Right lobe of liver (tissue), 6 donors: ENCODE results near the gene TBC1D1. TPM values are rescaled to one million over a fixed set of nuclear protein-coding genes. Genes with fewer than 3 reads are reported as not detected.

ENCODE experiments used
- ATAC-seq, 4 donors: fragments of 200-7000 bp; cut with Tn5 transposase; one replicate each; pipeline ENCODE4 v1.9.1; 2020; ENCODE audit warnings: mild to moderate bottlenecking in 4 of 4, moderate library complexity in 4 of 4
- DNase-seq, 3 donors: peaks; one replicate each; pipeline ENCODE4 v3.0.0-alpha.2; 2020
- H3K27ac ChIP-seq, 3 donors: fragments of 200-600 bp; one replicate each; pipeline ENCODE4 v1.8.0; 2022
- H3K27me3 ChIP-seq, 2 donors: fragments of 200-600 bp; one replicate each; pipeline ENCODE4 v1.8.0; 2022
- H3K36me3 ChIP-seq, 4 donors: fragments of 200-600 bp; sonication (generic) in 1 of 4; one replicate each; pipeline versions ENCODE4 v1.5.1 to v1.8.0; 2017 to 2022; ENCODE audit warnings: control low read depth in 1 of 4
- H3K4me1 ChIP-seq, 4 donors: fragments of 200-600 bp; sonication (generic) in 1 of 4; one replicate each; pipeline versions ENCODE4 v1.5.1 to v1.8.0; 2017 to 2022; ENCODE audit warnings: control low read depth in 1 of 4
- H3K4me3 ChIP-seq, 3 donors: fragments of 200-600 bp; one replicate each; pipeline ENCODE4 v1.8.0; 2022
- H3K9me3 ChIP-seq, 4 donors: fragments of 200-600 bp; sonication (generic) in 1 of 4; one replicate each; pipeline versions ENCODE4 v1.5.1 to v1.8.0; 2017 to 2022; ENCODE audit warnings: control low read depth in 1 of 4
- CTCF ChIP-seq, 4 donors: fragments of 200-600 bp in 3 of 4; fragments of 450-650 bp in 1 of 4; IDR thresholded peaks; one replicate each; pipeline versions ENCODE4 v1.5.1 to v1.8.0; 2016 to 2022; ENCODE audit warnings: antibody characterized with exemption in 4 of 4, mild to moderate bottlenecking in 2 of 4
- POLR2A ChIP-seq: fragments of 450-650 bp; IDR thresholded peaks from one replicate; pipeline ENCODE4 v1.6.1; 2017; ENCODE audit warnings: antibody characterized with exemption, mild to moderate bottlenecking
- WGBS: methylation state at CpG from one replicate; pipeline ENCODE4 v1.1.6; 2018; ENCODE audit warnings: low coverage, low lambda C conversion rate; ENCODE audit not compliant: insufficient coverage; ENCODE audit errors: missing lambda C conversion rate; 5-methylcytosine and 5-hydroxymethylcytosine counted together
- intact Hi-C, 2 donors: fragments of 100-400 bp; cut with DNase I; formaldehyde crosslinking; loops; one replicate each; pipeline versions ENCODE4 v1.11.2 to v1.14.1; 2022
- total RNA-seq, 6 experiments: library from RNA; depleted of rRNA in 2 of 6; stranded (reverse); fragments of >200 nt in 2 of 6; fragmentation: NEBNext Ultra II Directional in 3 of 6; extraction: Animal tissue kit (Norgen Biotek cat#: 25700) in 3 of 6; gene quantifications; one replicate each; pipeline versions ENCODE4 v1.1.0 to v1.2.4, GENCODE V29; 2016 to 2023
- donor health status: DM: no; HTN: yes; CAD: no.
- donor health status: DM: no; HTN: no; CAD: no.
- donor health status: DM: no; HTN: no; CAD: no.
- donor health status: DM: no; HTN: yes; CAD: no.
- donor health status: DM: no; HTN: yes; CAD: no.

TBC1D1 gene
- total RNA-seq, 6 experiments from 2014 or later: 21.2 to 67.5 (median 35.8) TPM

- DNase-seq (no peak), ATAC-seq (peak; percentile 3 to 18 (median 11))
- Histone ChIP-seq H3K4me1 (no peaks in the 10 kb centered on the region), H3K27me3 (no peaks in the 10 kb centered on the region), H3K4me3 (no peak overlapping the region), H3K9me3 (no peaks in the 10 kb centered on the region), H3K27ac (peak overlapping the region in 2 of 3 donors; percentile 34 to 59), H3K36me3 (peaks cover 0 to 18% (median 3%) of the 10 kb centered on the region in 4 donors)
- no CpG with 5 or more reads among the region's 8 CpGs for WGBS
- TF ChIP-seq CTCF (IDR thresholded peaks at IDR 0.05): no peak
- TF ChIP-seq POLR2A: no peak
- intact Hi-C loops: loop anchor here in 1 of 2 donors (10.0 kb wide), 1 partner anchor 679 kb away; no protein-coding TSS in a partner anchor
Measured at GRCh38 chr4:38055566-38055965, 164.7 kb downstream of the TBC1D1 start.

GRCh38 chr4:38056011-38056685 is 165.3 kb downstream of the TBC1D1 start:
- Histone ChIP-seq H3K27ac (peak overlapping the region in 2 of 3 donors; percentile 34 to 59), H3K4me1 (no peaks in the 10 kb centered on the region), H3K4me3 (no peak overlapping the region), H3K36me3 (peaks cover 0 to 18% (median 3%) of the 10 kb centered on the region in 4 donors), H3K9me3 (no peaks in the 10 kb centered on the region), H3K27me3 (no peaks in the 10 kb centered on the region)
- intact Hi-C loops: loop anchor here in 1 of 2 donors (10.0 kb wide), 1 partner anchor 679 kb away; no protein-coding TSS in a partner anchor
- 60% methylated on average over 7 of the region's 10 CpGs for WGBS
- DNase-seq (peak in 1 of 3 donors; percentile 43), ATAC-seq (peak; percentile 70 to 87 (median 76))
- no peak for TF ChIP-seq POLR2A
- no peak for TF ChIP-seq CTCF (IDR thresholded peaks at IDR 0.05)

- Histone ChIP-seq H3K27me3 (no peaks in the 10 kb centered on the region), H3K9me3 (no peaks in the 10 kb centered on the region), H3K27ac (no peak overlapping the region), H3K36me3 (peaks cover 0 to 18% (median 3%) of the 10 kb centered on the region in 4 donors), H3K4me1 (no peaks in the 10 kb centered on the region), H3K4me3 (no peak overlapping the region)
- intact Hi-C loops: loop anchor here in 1 of 2 donors (10.0 kb wide), 1 partner anchor 677 kb away; no protein-coding TSS in a partner anchor
- DNase-seq: no peak
- TF ChIP-seq POLR2A (no peak), CTCF (IDR thresholded peaks at IDR 0.05) (no peak)
- no peak for ATAC-seq
- WGBS: 90% methylated on average over 2 of the region's 4 CpGs
Measured at GRCh38 chr4:38058151-38058550, 167.3 kb downstream of the TBC1D1 start.

- Histone ChIP-seq H3K4me3 (no peak overlapping the region), H3K27ac (no peak overlapping the region), H3K36me3 (peaks cover 0 to 9% (median under 1%) of the 10 kb centered on the region in 4 donors), H3K9me3 (no peaks in the 10 kb centered on the region), H3K4me1 (no peaks in the 10 kb centered on the region), H3K27me3 (no peaks in the 10 kb centered on the region)
- no peak for TF ChIP-seq CTCF (IDR thresholded peaks at IDR 0.05)
- TF ChIP-seq POLR2A: no peak
- intact Hi-C loops: no loop called here
- ATAC-seq (peak in 1 of 4 donors; percentile 18), DNase-seq (no peak)
- 17% methylated on average over 4 of the region's 4 CpGs for WGBS
Measured at GRCh38 chr4:38060829-38061431, 170.0 kb downstream of the TBC1D1 start.
